Spinal cord (tissue), 10 donors: Measurements from ENCODE around the gene ARHGAP27. TPM values are rescaled to one million over a fixed set of nuclear protein-coding genes. Genes with fewer than 3 reads are reported as not detected.

Experiments used
- DNase-seq, 6 donors: peaks; one replicate each; pipeline versions ENCODE4 v3.0.0 to v3.0.0-alpha.2; 2013 to 2015; ENCODE audit warnings: low spot score in 6 of 6, low read depth in 4 of 6
- H3K27ac ChIP-seq: one replicate; pipeline ENCODE4 v1.5.1; 2013; ENCODE audit warnings: low read depth, low read length, control low read depth
- H3K27me3 ChIP-seq: one replicate; pipeline ENCODE4 v1.6.1; 2013; ENCODE audit warnings: low read length; ENCODE audit not compliant: control insufficient read depth, insufficient read depth
- H3K36me3 ChIP-seq: one replicate; pipeline ENCODE4 v1.6.1; 2013; ENCODE audit warnings: low read length; ENCODE audit not compliant: control insufficient read depth, insufficient read depth
- H3K4me1 ChIP-seq: one replicate; pipeline ENCODE4 v1.6.1; 2013; ENCODE audit warnings: low read length; ENCODE audit not compliant: control insufficient read depth, insufficient read depth
- H3K4me3 ChIP-seq: one replicate; pipeline ENCODE4 v1.5.1; 2013; ENCODE audit warnings: low read depth, low read length, control low read depth
- H3K9me3 ChIP-seq: one replicate; pipeline ENCODE4 v1.6.1; 2013; ENCODE audit warnings: low read length; ENCODE audit not compliant: control insufficient read depth, insufficient read depth
- WGBS: methylation state at CpG from one replicate; pipeline ENCODE4 v1.1.5; 2013; ENCODE audit warnings: missing lambda C conversion rate; ENCODE audit not compliant: insufficient coverage; 5-methylcytosine and 5-hydroxymethylcytosine counted together
- polyA plus RNA-seq, 2 donors: library from polyadenylated mRNA; unstranded; fragments of 120-200 nt; gene quantifications; one replicate each; pipeline ENCODE4 v1.2.1, GENCODE V29; 2013; ENCODE audit not compliant: insufficient read length in 2 of 2
- total RNA-seq, 2 donors: library from RNA; depleted of rRNA in 1 of 2; stranded (reverse); fragments of 120-200 nt in 1 of 2; fragments of >200 nt in 1 of 2; gene quantifications; one replicate each; pipeline versions ENCODE4 v1.2.3 to v1.2.4, GENCODE V29; 2013 to 2014
- donor health status: healthy.

The ARHGAP27 gene
- total and polyA plus RNA-seq, 4 donors = 6.9 to 17.5 (median 11.9) TPM

GRCh38 chr17:45438931-45439610 is 6.4 kb upstream of the ARHGAP27 start:
- H3K27ac ChIP-seq = no peak overlapping the region
- no peak for DNase-seq
- H3K27me3 ChIP-seq = no peaks in the 10 kb centered on the region
- peaks cover 71% of the 10 kb centered on the region for H3K36me3 ChIP-seq
- no peaks in the 10 kb centered on the region for H3K4me1 ChIP-seq
- H3K4me3 ChIP-seq = no peak overlapping the region
- no peaks in the 10 kb centered on the region for H3K9me3 ChIP-seq
- WGBS = 93% methylated on average over 11 of the region's 11 CpGs

- WGBS = 72% methylated on average over 19 of the region's 30 CpGs
- peaks cover 6% of the 10 kb centered on the region for H3K4me1 ChIP-seq
- peaks cover 75% of the 10 kb centered on the region for H3K36me3 ChIP-seq
- H3K27me3 ChIP-seq = peaks cover 3% of the 10 kb centered on the region
- no peak for DNase-seq
- no peaks in the 10 kb centered on the region for H3K9me3 ChIP-seq
- no peak overlapping the region for H3K4me3 ChIP-seq
- H3K27ac ChIP-seq = no peak overlapping the region
These were observed 5.0 kb upstream of the ARHGAP27 start for GRCh38 chr17:45437465-45438283.

GRCh38 chr17:45436625-45437464 is 4.2 kb upstream of the ARHGAP27 start:
- no peak for DNase-seq
- Histone ChIP-seq H3K27me3 (peaks cover 8% of the 10 kb centered on the region), H3K4me1 (peaks cover 12% of the 10 kb centered on the region), H3K9me3 (no peaks in the 10 kb centered on the region), H3K36me3 (peaks cover 73% of the 10 kb centered on the region), H3K4me3 (no peak overlapping the region), H3K27ac (no peak overlapping the region)
- 84% methylated on average over 18 of the region's 23 CpGs for WGBS

GRCh38 chr17:45436161-45436560 is 3.5 kb upstream of the ARHGAP27 start:
- 98% methylated on average over 10 of the region's 10 CpGs for WGBS
- Histone ChIP-seq H3K27ac (no peak overlapping the region), H3K9me3 (no peaks in the 10 kb centered on the region), H3K4me1 (peaks cover 18% of the 10 kb centered on the region), H3K27me3 (peaks cover 15% of the 10 kb centered on the region), H3K4me3 (no peak overlapping the region), H3K36me3 (peaks cover 67% of the 10 kb centered on the region)
- no peak for DNase-seq

GRCh38 chr17:45435481-45435880 is 2.8 kb upstream of the ARHGAP27 start:
- 76% methylated on average over 5 of the region's 5 CpGs for WGBS
- H3K27ac ChIP-seq = no peak overlapping the region
- no peak overlapping the region for H3K4me3 ChIP-seq
- peaks cover 62% of the 10 kb centered on the region for H3K36me3 ChIP-seq
- H3K9me3 ChIP-seq = no peaks in the 10 kb centered on the region
- DNase-seq = no peak
- H3K4me1 ChIP-seq = peaks cover 25% of the 10 kb centered on the region
- H3K27me3 ChIP-seq = peaks cover 22% of the 10 kb centered on the region

GRCh38 chr17:45433159-45433535 is 477 bp upstream of the ARHGAP27 start:
- Histone ChIP-seq H3K27ac (no peak overlapping the region), H3K36me3 (peaks cover 43% of the 10 kb centered on the region)
- no CpG with 5 or more reads among the region's 4 CpGs for WGBS

GRCh38 chr17:45431531-45432404 is 902 bp downstream of the ARHGAP27 start:
- Histone ChIP-seq H3K9me3 (no peaks in the 10 kb centered on the region), H3K4me1 (peaks cover 44% of the 10 kb centered on the region), H3K4me3 (peak overlapping the region; percentile 35), H3K27ac (no peak overlapping the region), H3K27me3 (peaks cover 43% of the 10 kb centered on the region), H3K36me3 (peaks cover 30% of the 10 kb centered on the region)
- peak in 1 of 6 donors; percentile 46 for DNase-seq
- WGBS = 1% methylated on average over 53 of the region's 64 CpGs

More at GRCh38 chr17:45433159-45433535, 477 bp upstream of the ARHGAP27 start:
- no peak for DNase-seq
- H3K27me3 ChIP-seq = peaks cover 42% of the 10 kb centered on the region
- H3K9me3 ChIP-seq = no peaks in the 10 kb centered on the region
- peaks cover 38% of the 10 kb centered on the region for H3K4me1 ChIP-seq
- H3K4me3 ChIP-seq = no peak overlapping the region

- Histone ChIP-seq H3K9me3 (no peaks in the 10 kb centered on the region), H3K4me1 (peaks cover 44% of the 10 kb centered on the region), H3K27ac (no peak overlapping the region), H3K4me3 (peak overlapping the region; percentile 27), H3K36me3 (peaks cover 21% of the 10 kb centered on the region), H3K27me3 (peaks cover 48% of the 10 kb centered on the region)
- WGBS = 6% methylated on average over 41 of the region's 47 CpGs
- DNase-seq = no peak
These were observed 1.7 kb downstream of the ARHGAP27 start for GRCh38 chr17:45430738-45431530.
